BJ (cell line): ENCODE measurements around the gene UNC119. TPM values are rescaled to one million over a fixed set of nuclear protein-coding genes. Genes with fewer than 3 reads are reported as not detected.

Experiments
- CTCF ChIA-PET: fragments of 350-600 bp; formaldehyde crosslinking; extraction: SDS; loops from one replicate; lab custom pipeline; 2021; ENCODE audit warnings: antibody characterized with exemption, inconsistent platforms; lab: Yijun Ruan, JAX
- POLR2A ChIA-PET: fragments of 300-600 bp; sonication (Branson Sonifier 250); formaldehyde crosslinking; extraction: SDS; loops from one replicate; lab custom pipeline; 2021; ENCODE audit warnings: antibody characterized with exemption; lab: Charles Lee
- DNase-seq: peaks from one replicate; pipeline ENCODE4 v3.0.0-alpha.2; 2011; ENCODE audit warnings: low read depth
- H3K27me3 ChIP-seq: 2 replicates; pipeline ENCODE4 v1.6.0; 2011; ENCODE audit warnings: low read length; ENCODE audit not compliant: control insufficient read depth, insufficient read depth
- H3K36me3 ChIP-seq: 2 replicates; pipeline ENCODE4 v1.5.1; 2011; ENCODE audit warnings: low read length; ENCODE audit not compliant: control insufficient read depth, insufficient read depth
- H3K4me3 ChIP-seq: 2 replicates; pipeline ENCODE4 v1.5.1; 2011; ENCODE audit warnings: low read depth, mild to moderate bottlenecking, control low read depth, low read length
- polyA plus RNA-seq: library from polyadenylated mRNA; depleted of rRNA; stranded (reverse); fragments of >200 nt; gene quantifications from 2 replicates; pipeline ENCODE4 v1.2.3, GENCODE V29; 2011
- TF ChIP-seq, protein P1 (sequence below): IDR thresholded peaks from 2 replicates; pipeline ENCODE4 v1.5.1; 2011; ENCODE audit warnings: low read depth, mild to moderate bottlenecking, control low read depth, inconsistent platforms, low read length, moderate library complexity; ENCODE audit not compliant: insufficient read depth

UNC119 gene
- polyA plus RNA-seq, 1 experiment = 150 TPM

- TF ChIP-seq, protein P1, sequence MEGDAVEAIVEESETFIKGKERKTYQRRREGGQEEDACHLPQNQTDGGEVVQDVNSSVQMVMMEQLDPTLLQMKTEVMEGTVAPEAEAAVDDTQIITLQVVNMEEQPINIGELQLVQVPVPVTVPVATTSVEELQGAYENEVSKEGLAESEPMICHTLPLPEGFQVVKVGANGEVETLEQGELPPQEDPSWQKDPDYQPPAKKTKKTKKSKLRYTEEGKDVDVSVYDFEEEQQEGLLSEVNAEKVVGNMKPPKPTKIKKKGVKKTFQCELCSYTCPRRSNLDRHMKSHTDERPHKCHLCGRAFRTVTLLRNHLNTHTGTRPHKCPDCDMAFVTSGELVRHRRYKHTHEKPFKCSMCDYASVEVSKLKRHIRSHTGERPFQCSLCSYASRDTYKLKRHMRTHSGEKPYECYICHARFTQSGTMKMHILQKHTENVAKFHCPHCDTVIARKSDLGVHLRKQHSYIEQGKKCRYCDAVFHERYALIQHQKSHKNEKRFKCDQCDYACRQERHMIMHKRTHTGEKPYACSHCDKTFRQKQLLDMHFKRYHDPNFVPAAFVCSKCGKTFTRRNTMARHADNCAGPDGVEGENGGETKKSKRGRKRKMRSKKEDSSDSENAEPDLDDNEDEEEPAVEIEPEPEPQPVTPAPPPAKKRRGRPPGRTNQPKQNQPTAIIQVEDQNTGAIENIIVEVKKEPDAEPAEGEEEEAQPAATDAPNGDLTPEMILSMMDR = no peak
- no peak overlapping the region for H3K4me3 ChIP-seq
- H3K36me3 ChIP-seq = peaks cover 6% of the 10 kb centered on the region
- no peaks in the 10 kb centered on the region for H3K27me3 ChIP-seq
- DNase-seq = no peak
- POLR2A ChIA-PET = no interaction called here
- CTCF ChIA-PET = interaction anchor here (1.6 kb wide), 1 partner anchor 69 kb away, joined by 4 read pairs; no protein-coding TSS in a partner anchor
These were observed 7.9 kb downstream of the UNC119 start for GRCh38 chr17:28544402-28545140.

- CTCF ChIA-PET = interaction anchor here (0.6 to 8.5 kb wide), 8 partner anchors 10 to 812 kb away, joined by 3 to 155 read pairs (median 4); partner anchors contain the start of gene PIGS
- POLR2A ChIA-PET = no interaction called here
- TF ChIP-seq, protein P1 = no peak
- peaks cover 2% of the 10 kb centered on the region for H3K27me3 ChIP-seq
- no peak for DNase-seq
- H3K36me3 ChIP-seq = no peaks in the 10 kb centered on the region
- no peak overlapping the region for H3K4me3 ChIP-seq
These were observed 11.0 kb downstream of the UNC119 start for GRCh38 chr17:28541439-28541838.

DNA sequence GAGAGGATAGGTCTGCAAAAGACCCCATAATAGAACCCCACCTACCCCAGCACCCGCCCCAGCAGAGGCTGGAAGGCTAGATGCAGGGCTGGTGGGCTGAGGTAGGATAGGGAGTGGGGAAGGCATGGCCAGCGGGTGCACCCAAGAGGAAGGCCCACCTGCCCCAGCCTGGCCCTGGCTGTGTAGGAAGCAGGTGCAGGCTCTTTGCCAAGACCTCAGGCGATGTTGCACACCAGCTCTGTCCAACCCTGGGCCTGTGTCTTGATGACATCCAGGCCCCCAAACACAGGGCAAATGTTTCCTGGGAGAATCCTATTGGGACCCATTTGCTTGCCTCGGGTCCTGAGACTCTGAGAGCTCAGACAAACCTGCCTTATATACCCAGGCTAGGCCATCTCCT is 12.2 kb downstream of the UNC119 start:
- no peak overlapping the region for H3K4me3 ChIP-seq
- no peak for DNase-seq
- TF ChIP-seq, protein P1 = no peak
- peaks cover 2% of the 10 kb centered on the region for H3K27me3 ChIP-seq
- CTCF ChIA-PET = interaction anchor here (0.6 to 8.5 kb wide), 10 partner anchors 8 to 80 kb away, joined by 3 to 155 read pairs (median 5); partner anchors contain the start of gene PIGS
- POLR2A ChIA-PET = no interaction called here
- no peaks in the 10 kb centered on the region for H3K36me3 ChIP-seq

GRCh38 chr17:28538296-28538895 is 14.0 kb downstream of the UNC119 start:
- no peak for DNase-seq

DNA sequence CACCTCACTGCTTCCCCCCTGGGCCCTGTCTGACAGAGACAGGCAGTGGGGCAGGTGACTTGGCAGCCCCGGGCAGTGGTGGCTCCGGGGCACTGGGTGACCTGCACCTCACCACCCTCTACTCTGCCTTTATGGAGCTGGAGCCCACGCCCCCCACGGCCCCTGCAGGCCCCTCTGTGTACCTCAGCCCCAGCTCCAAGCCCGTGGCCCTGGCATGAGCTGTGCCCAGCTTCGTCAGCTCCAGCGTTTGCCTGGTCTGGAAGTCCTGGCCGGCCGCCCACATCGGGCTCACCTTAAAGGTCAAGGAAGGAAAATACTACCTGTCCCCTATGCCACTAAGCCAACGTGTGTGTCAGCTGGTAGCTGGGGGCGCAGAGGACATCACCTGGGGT is 15.2 kb downstream of the UNC119 start:
- CTCF ChIA-PET = interaction anchor here (1.0 to 8.5 kb wide), 4 partner anchors 8 to 41 kb away, joined by 4 to 155 read pairs (median 17); no protein-coding TSS in a partner anchor
- POLR2A ChIA-PET = interaction anchor here (0.5 kb wide), 1 partner anchor 22 kb away, joined by 4 read pairs; no protein-coding TSS in a partner anchor
- Histone ChIP-seq H3K36me3 (no peaks in the 10 kb centered on the region), H3K4me3 (no peak overlapping the region), H3K27me3 (peaks cover 2% of the 10 kb centered on the region)
- no peak for DNase-seq
- TF ChIP-seq, protein P1 = no peak

More at GRCh38 chr17:28538296-28538895, 14.0 kb downstream of the UNC119 start:
- TF ChIP-seq, protein P1 = no peak
- H3K36me3 ChIP-seq = no peaks in the 10 kb centered on the region
- ChIA-PET POLR2A (no interaction called here), CTCF (interaction anchor here (1.4 to 8.5 kb wide), 3 partner anchors 10 to 43 kb away, joined by 7 to 155 read pairs (median 27); no protein-coding TSS in a partner anchor)
- no peak overlapping the region for H3K4me3 ChIP-seq
- H3K27me3 ChIP-seq = peaks cover 2% of the 10 kb centered on the region
